Central memory CD8-positive, alpha-beta T cell (primary cell): ENCODE results near the gene TDRD10.
"Not testable (repeated sequence)": the region's sequence is repeated elsewhere in the genome, so short reads cannot be mapped to it uniquely, and the experiment has no call there.

ENCODE experiments used
- ATAC-seq: fragments of 150-1000 bp; cut with Tn5 transposase; replicated peaks from 2 replicates; pipeline ENCODE4 v1.10.0; 2022; ENCODE audit warnings: mild to moderate bottlenecking, moderate FRiP score, moderate number of reproducible peaks; ENCODE audit not compliant: poor library complexity, severe bottlenecking; ENCODE audit errors: extremely low read depth
- DNase-seq, 2 donors: peaks; one replicate each; pipeline ENCODE4 v3.0.0; 2021; ENCODE audit warnings: low spot score in 2 of 2
- H3K27ac Mint-ChIP-seq: one replicate; pipeline ENCODE4 v1.8.0; 2022; ENCODE audit warnings: low read depth, mild to moderate bottlenecking, moderate library complexity, mixed read lengths
- H3K27me3 Mint-ChIP-seq: one replicate; pipeline ENCODE4 v1.8.0; 2022; ENCODE audit warnings: mixed read lengths
- H3K36me3 Mint-ChIP-seq: one replicate; pipeline ENCODE4 v1.8.0; 2022; ENCODE audit warnings: mild to moderate bottlenecking, moderate library complexity, mixed read lengths; ENCODE audit not compliant: insufficient read depth
- H3K4me1 Mint-ChIP-seq: one replicate; pipeline ENCODE4 v1.8.0; 2022; ENCODE audit warnings: mixed read lengths
- H3K4me3 Mint-ChIP-seq: one replicate; pipeline ENCODE4 v1.8.0; 2022; ENCODE audit warnings: mild to moderate bottlenecking, moderate library complexity, mixed read lengths
- H3K9me3 Mint-ChIP-seq: one replicate; pipeline ENCODE4 v1.8.0; 2022; ENCODE audit warnings: mixed read lengths

Gene TDRD10

GRCh38 chr1:154501423-154502065, 475 bp upstream of the TDRD10 start:
- DNase-seq (no peak), ATAC-seq (no peak)
- no peaks in the 10 kb centered on the region for H3K9me3 Mint-ChIP-seq
- peaks cover 60% of the 10 kb centered on the region for H3K27me3 Mint-ChIP-seq
- peak overlapping the region; percentile 25 for H3K4me3 Mint-ChIP-seq
- H3K27ac Mint-ChIP-seq: no peak overlapping the region
- peaks cover 5% of the 10 kb centered on the region for H3K4me1 Mint-ChIP-seq
- H3K36me3 Mint-ChIP-seq: no peaks in the 10 kb centered on the region

- DNase-seq (no peak), ATAC-seq (no peak)
- Mint-ChIP-seq H3K4me3 (peak overlapping the region; percentile 36), H3K9me3 (no peaks in the 10 kb centered on the region), H3K36me3 (no peaks in the 10 kb centered on the region), H3K4me1 (no peaks in the 10 kb centered on the region), H3K27ac (no peak overlapping the region), H3K27me3 (peaks cover 71% of the 10 kb centered on the region)
These were observed 711 bp downstream of the TDRD10 start for GRCh38 chr1:154502744-154503115.

- H3K4me3 Mint-ChIP-seq: peak overlapping the region; percentile 25
- H3K9me3 Mint-ChIP-seq: no peaks in the 10 kb centered on the region
- ATAC-seq (no peak), DNase-seq (no peak)
- H3K27me3 Mint-ChIP-seq: peaks cover 80% of the 10 kb centered on the region
- no peak overlapping the region for H3K27ac Mint-ChIP-seq
- H3K4me1 Mint-ChIP-seq: no peaks in the 10 kb centered on the region
- no peaks in the 10 kb centered on the region for H3K36me3 Mint-ChIP-seq
These were observed 1.9 kb downstream of the TDRD10 start for GRCh38 chr1:154503898-154504297.

GRCh38 chr1:154512760-154513159, 10.7 kb downstream of the TDRD10 start:
- Mint-ChIP-seq H3K4me3 (no peak overlapping the region), H3K4me1 (no peaks in the 10 kb centered on the region), H3K27ac (no peak overlapping the region), H3K27me3 (peaks cover 72% of the 10 kb centered on the region), H3K9me3 (no peaks in the 10 kb centered on the region), H3K36me3 (peaks cover 2% of the 10 kb centered on the region)
- DNase-seq (no peak), ATAC-seq (no peak)

GRCh38 chr1:154514066-154514553, 12.1 kb downstream of the TDRD10 start:
- ATAC-seq (no peak), DNase-seq (no peak)
- Mint-ChIP-seq H3K4me3 (no peak overlapping the region), H3K27ac (no peak overlapping the region), H3K4me1 (no peaks in the 10 kb centered on the region), H3K27me3 (peaks cover 59% of the 10 kb centered on the region), H3K9me3 (no peaks in the 10 kb centered on the region), H3K36me3 (peaks cover 2% of the 10 kb centered on the region)

- DNase-seq: no peak
- H3K27me3 Mint-ChIP-seq: peaks cover 54% of the 10 kb centered on the region
These were observed 15.6 kb downstream of the TDRD10 start for GRCh38 chr1:154517661-154518060.

GRCh38 chr1:154519591-154519991, 17.6 kb downstream of the TDRD10 start:
- ATAC-seq (no peak), DNase-seq (no peak)
- Mint-ChIP-seq H3K9me3 (no peaks in the 10 kb centered on the region), H3K36me3 (no peaks in the 10 kb centered on the region), H3K4me3 (no peak overlapping the region), H3K4me1 (no peaks in the 10 kb centered on the region), H3K27me3 (peaks cover 47% of the 10 kb centered on the region), H3K27ac (no peak overlapping the region)

More at GRCh38 chr1:154517661-154518060, 15.6 kb downstream of the TDRD10 start:
- H3K4me3 Mint-ChIP-seq: no peak overlapping the region
- H3K36me3 Mint-ChIP-seq: peaks cover 2% of the 10 kb centered on the region
- no peaks in the 10 kb centered on the region for H3K9me3 Mint-ChIP-seq
- no peak overlapping the region for H3K27ac Mint-ChIP-seq
- H3K4me1 Mint-ChIP-seq: no peaks in the 10 kb centered on the region
- no peak for ATAC-seq

- no peaks in the 10 kb centered on the region for H3K4me1 Mint-ChIP-seq
- ATAC-seq: no peak
- H3K27ac Mint-ChIP-seq: no peak overlapping the region
- no peaks in the 10 kb centered on the region for H3K9me3 Mint-ChIP-seq
- H3K4me3 Mint-ChIP-seq: no peak overlapping the region
- peaks cover 43% of the 10 kb centered on the region for H3K27me3 Mint-ChIP-seq
- no peak for DNase-seq
- no peaks in the 10 kb centered on the region for H3K36me3 Mint-ChIP-seq
These were observed 18.3 kb downstream of the TDRD10 start for GRCh38 chr1:154520333-154520732.

GRCh38 chr1:154521695-154522094, 19.7 kb downstream of the TDRD10 start:
- DNase-seq (no peak), ATAC-seq (no peak)
- H3K27me3 Mint-ChIP-seq: peaks cover 29% of the 10 kb centered on the region
- H3K36me3 Mint-ChIP-seq: no peaks in the 10 kb centered on the region
- H3K9me3 Mint-ChIP-seq: no peaks in the 10 kb centered on the region
- no peak overlapping the region for H3K4me3 Mint-ChIP-seq
- H3K4me1 Mint-ChIP-seq: no peaks in the 10 kb centered on the region
- no peak overlapping the region for H3K27ac Mint-ChIP-seq

- no peak overlapping the region for H3K27ac Mint-ChIP-seq
- H3K4me3 Mint-ChIP-seq: no peak overlapping the region
- peaks cover 23% of the 10 kb centered on the region for H3K27me3 Mint-ChIP-seq
- no peak for DNase-seq
- no peak for ATAC-seq
- H3K36me3 Mint-ChIP-seq: peaks cover 1% of the 10 kb centered on the region
- no peaks in the 10 kb centered on the region for H3K9me3 Mint-ChIP-seq
- no peaks in the 10 kb centered on the region for H3K4me1 Mint-ChIP-seq
These were observed 22.9 kb downstream of the TDRD10 start for GRCh38 chr1:154524881-154525280.

GRCh38 chr1:154527192-154527591, 25.2 kb downstream of the TDRD10 start:
- H3K27me3 Mint-ChIP-seq: peaks cover 14% of the 10 kb centered on the region
- ATAC-seq (no peak), DNase-seq (no peak)
- no peaks in the 10 kb centered on the region for H3K4me1 Mint-ChIP-seq
- H3K9me3 Mint-ChIP-seq: no peaks in the 10 kb centered on the region
- no peak overlapping the region for H3K4me3 Mint-ChIP-seq
- H3K27ac Mint-ChIP-seq: no peak overlapping the region
- H3K36me3 Mint-ChIP-seq: peaks cover 1% of the 10 kb centered on the region

GRCh38 chr1:154529308-154529707, 27.3 kb downstream of the TDRD10 start:
- no peak overlapping the region for H3K4me3 Mint-ChIP-seq
- no peak overlapping the region for H3K27ac Mint-ChIP-seq
- DNase-seq: no peak
- no peak for ATAC-seq
- H3K27me3 Mint-ChIP-seq: peaks cover 4% of the 10 kb centered on the region
- H3K36me3 Mint-ChIP-seq: peaks cover 1% of the 10 kb centered on the region
- no peaks in the 10 kb centered on the region for H3K9me3 Mint-ChIP-seq
- no peaks in the 10 kb centered on the region for H3K4me1 Mint-ChIP-seq

GRCh38 chr1:154531950-154532349, 29.9 kb downstream of the TDRD10 start:
- not testable (repeated sequence) for ATAC-seq, H3K27ac Mint-ChIP-seq, DNase-seq, H3K9me3 Mint-ChIP-seq, H3K4me3 Mint-ChIP-seq, H3K36me3 Mint-ChIP-seq, H3K4me1 Mint-ChIP-seq
- H3K27me3 Mint-ChIP-seq: peaks cover 26% of the 10 kb centered on the region
